GM23248 (cell line): ENCODE results near the gene ABCG1. TPM values are rescaled to one million over a fixed set of nuclear protein-coding genes. Genes with fewer than 3 reads are reported as not detected.

Source experiments
- DNase-seq: peaks from one replicate; pipeline ENCODE4 v3.0.0-alpha.2; 2015
- H2AFZ ChIP-seq: fragments of 200-600 bp; sonication (generic); 2 replicates; pipeline ENCODE4 v1.6.1; 2016; ENCODE audit warnings: antibody characterized with exemption
- H3F3A ChIP-seq: fragments of 200-600 bp; sonication (generic); 2 replicates; pipeline ENCODE4 v1.6.1; 2016; ENCODE audit warnings: mild to moderate bottlenecking, antibody characterized with exemption, mixed run types; ENCODE audit not compliant: insufficient read depth
- H3K27ac ChIP-seq: fragments of 200-600 bp; sonication (generic); 2 replicates; pipeline ENCODE4 v1.5.1; 2016; ENCODE audit warnings: mild to moderate bottlenecking
- H3K27me3 ChIP-seq: fragments of 200-600 bp; sonication (generic); replicated peaks from 2 replicates; pipeline ENCODE4 v1.6.1; 2016; ENCODE audit warnings: mild to moderate bottlenecking; ENCODE audit not compliant: insufficient read depth
- H3K36me3 ChIP-seq: fragments of 200-600 bp; sonication (generic); 2 replicates; pipeline ENCODE4 v1.6.1; 2016; ENCODE audit warnings: low read depth, mild to moderate bottlenecking
- H3K4me1 ChIP-seq: fragments of 200-600 bp; sonication (generic); 2 replicates; pipeline ENCODE4 v1.6.1; 2016; ENCODE audit warnings: mild to moderate bottlenecking; ENCODE audit not compliant: insufficient read depth
- H3K4me2 ChIP-seq: fragments of 200-600 bp; sonication (generic); one replicate; pipeline ENCODE4 v1.6.1; 2016; ENCODE audit warnings: mild to moderate bottlenecking; ENCODE audit not compliant: unreplicated experiment
- H3K4me3 ChIP-seq: fragments of 200-600 bp; sonication (generic); 2 replicates; pipeline ENCODE4 v1.5.1; 2016; ENCODE audit warnings: mild to moderate bottlenecking
- H3K79me2 ChIP-seq: fragments of 200-600 bp; sonication (generic); 2 replicates; pipeline ENCODE4 v1.6.1; 2016; ENCODE audit warnings: mild to moderate bottlenecking; ENCODE audit not compliant: insufficient read depth
- H3K9ac ChIP-seq: fragments of 200-600 bp; sonication (generic); 2 replicates; pipeline ENCODE4 v1.6.1; 2016; ENCODE audit warnings: mild to moderate bottlenecking
- H3K9me2 ChIP-seq: fragments of 200-600 bp; sonication (generic); 2 replicates; pipeline ENCODE4 v1.6.1; 2016; ENCODE audit warnings: mixed run types, mild to moderate bottlenecking, moderate library complexity; ENCODE audit not compliant: insufficient read depth
- H3K9me3 ChIP-seq: fragments of 200-600 bp; sonication (generic); one replicate; pipeline ENCODE4 v1.6.1; 2017; ENCODE audit warnings: low read depth
- H4K20me1 ChIP-seq: fragments of 200-600 bp; sonication (generic); 2 replicates; pipeline ENCODE4 v1.6.0; 2016; ENCODE audit not compliant: insufficient read depth
- EZH2 ChIP-seq: fragments of 200-600 bp; sonication (generic); IDR thresholded peaks from 2 replicates; pipeline ENCODE4 v1.6.1; 2018; ENCODE audit warnings: antibody characterized with exemption, mild to moderate bottlenecking; ENCODE audit not compliant: insufficient read depth, poor library complexity, severe bottlenecking
- EZH2phosphoT487 ChIP-seq: fragments of 200-600 bp; sonication (generic); IDR thresholded peaks from 2 replicates; pipeline ENCODE4 v1.6.1; 2018; ENCODE audit warnings: antibody characterized with exemption, moderate library complexity, mild to moderate bottlenecking, low read depth; ENCODE audit not compliant: insufficient read depth
- WGBS, 2 experiments: methylation state at CpG; one replicate each; pipeline ENCODE4 v1.1.6; 2015 to 2017; ENCODE audit warnings: low lambda C conversion rate in 2 of 2, low coverage in 1 of 2; ENCODE audit errors: missing lambda C conversion rate in 2 of 2; 5-methylcytosine and 5-hydroxymethylcytosine counted together
- in situ Hi-C: fragments of 300-500 bp; cut with MboI; formaldehyde crosslinking; loops from 2 replicates; pipeline ENCODE4 v1.15.0; 2020
- polyA plus RNA-seq: library from polyadenylated mRNA; unstranded; fragments of >200 nt; fragmentation: Nextera tagmentation; extraction: Ambion mirVana; gene quantifications from 2 replicates; pipeline ENCODE4 v1.2.1, GENCODE V29; 2016
- total RNA-seq: library from RNA; depleted of rRNA; stranded (reverse); fragments of >200 nt; shearing (Covaris generic); gene quantifications from 2 replicates; pipeline ENCODE4 v1.2.3, GENCODE V29; 2014

Gene ABCG1
- total and polyA plus RNA-seq, 2 experiments from 2014 or later = 0.08 TPM; not detected in 1

DNA sequence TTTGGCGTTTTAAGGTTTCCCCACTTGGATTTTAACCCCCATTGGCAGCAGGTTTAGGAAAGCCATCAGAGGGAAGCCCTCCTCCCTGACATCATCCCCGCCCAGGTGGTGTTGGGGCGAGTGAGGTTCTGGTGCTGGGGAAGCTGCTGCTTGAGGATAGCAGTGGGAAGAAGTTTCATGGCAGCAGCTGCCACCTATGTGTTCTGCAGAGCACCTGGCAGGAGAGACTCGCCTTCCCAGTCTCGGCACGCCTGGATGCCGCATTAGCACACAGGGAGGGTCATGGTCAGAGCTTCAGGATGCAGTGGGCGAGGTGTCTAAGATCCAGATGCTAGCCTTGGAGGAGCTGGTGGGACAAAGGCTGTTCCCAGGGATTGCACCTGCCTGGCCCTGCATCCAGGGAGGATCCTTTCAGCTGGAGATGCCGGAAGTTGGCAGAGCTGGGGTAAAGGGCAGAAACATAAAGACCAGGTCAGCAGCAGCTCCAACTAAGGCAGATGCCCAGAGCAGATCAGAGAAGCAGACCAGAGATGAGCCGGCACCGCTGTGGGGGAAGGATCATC is 33.9 kb downstream of the ABCG1 start:
- Histone ChIP-seq H4K20me1 (no peaks in the 10 kb centered on the region), H3F3A (no peaks in the 10 kb centered on the region), H3K4me3 (no peak overlapping the region), H3K9me3 (no peaks in the 10 kb centered on the region), H3K36me3 (no peaks in the 10 kb centered on the region), H3K9me2 (no peaks in the 10 kb centered on the region), H3K4me2 (no peak overlapping the region), H3K9ac (no peak overlapping the region), H2AFZ (no peak overlapping the region), H3K4me1 (no peaks in the 10 kb centered on the region), H3K27me3 (peaks cover 7% of the 10 kb centered on the region), H3K27ac (no peak overlapping the region), H3K79me2 (no peaks in the 10 kb centered on the region)
- 45 to 54% methylated on average over 11 of the region's 11 CpGs for WGBS, 2 experiments
- TF ChIP-seq EZH2phosphoT487 = no peak
- TF ChIP-seq EZH2 = no peak
- no peak for DNase-seq
- in situ Hi-C loops = no loop called here

DNA sequence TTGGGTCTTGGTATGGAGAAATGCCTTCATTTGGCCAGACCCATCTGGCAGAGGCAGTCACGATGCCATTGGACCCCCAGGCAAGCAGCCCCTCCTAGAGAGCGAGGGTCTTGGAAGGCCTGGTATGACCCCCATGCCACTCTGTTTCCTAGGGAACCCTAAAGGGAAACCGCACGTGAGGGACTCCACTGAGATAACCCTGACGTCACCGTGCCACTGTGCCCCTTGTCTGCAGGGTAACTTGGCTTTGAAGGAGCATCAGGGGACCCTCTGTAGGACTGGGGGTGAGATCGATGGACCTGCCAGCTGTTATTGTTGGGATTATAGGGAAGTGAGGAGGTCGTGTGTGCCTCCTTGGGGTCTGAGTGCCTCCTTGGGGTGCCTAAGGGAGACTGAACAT is 34.5 kb downstream of the ABCG1 start:
- WGBS, 2 experiments = 51 to 53% methylated on average over 8 of the region's 8 CpGs
- no peak overlapping the region for H3K27ac ChIP-seq
- TF ChIP-seq EZH2phosphoT487 (no peak), EZH2 (no peak)
- H3K9ac ChIP-seq = no peak overlapping the region
- no peaks in the 10 kb centered on the region for H3K9me3 ChIP-seq
- H3K79me2 ChIP-seq = no peaks in the 10 kb centered on the region
- no peak overlapping the region for H3K4me2 ChIP-seq
- H4K20me1 ChIP-seq = no peaks in the 10 kb centered on the region
- in situ Hi-C loops = no loop called here
- H3K9me2 ChIP-seq = no peaks in the 10 kb centered on the region
- no peak for DNase-seq
- H3K36me3 ChIP-seq = no peaks in the 10 kb centered on the region
- H3F3A ChIP-seq = no peaks in the 10 kb centered on the region
- H2AFZ ChIP-seq = no peak overlapping the region
- no peaks in the 10 kb centered on the region for H3K4me1 ChIP-seq
- no peak overlapping the region for H3K4me3 ChIP-seq
- peaks cover 7% of the 10 kb centered on the region for H3K27me3 ChIP-seq

DNA sequence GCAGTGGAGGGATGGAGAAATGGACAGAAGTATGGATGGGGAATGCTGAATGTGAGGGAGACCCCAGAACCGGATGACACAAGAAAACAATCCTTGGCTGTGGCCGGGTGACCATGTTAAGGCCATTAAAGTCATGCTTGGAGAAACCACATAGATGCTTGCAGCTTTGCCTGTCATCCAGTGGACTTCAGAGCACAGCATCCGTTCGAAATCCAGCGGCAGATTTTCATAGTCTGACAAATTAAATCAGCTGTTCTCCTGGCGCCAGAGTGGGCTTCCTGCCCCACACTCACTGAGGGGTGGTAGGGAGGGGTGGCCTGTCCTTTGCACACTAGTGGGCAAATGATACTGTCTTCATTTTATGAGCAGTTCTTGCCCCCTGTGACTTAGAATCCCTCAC is 35.1 kb downstream of the ABCG1 start:
- in situ Hi-C loops = no loop called here
- Histone ChIP-seq H3K9me3 (no peaks in the 10 kb centered on the region), H3K27ac (no peak overlapping the region), H3K4me1 (no peaks in the 10 kb centered on the region), H3K79me2 (no peaks in the 10 kb centered on the region), H3K27me3 (peaks cover 7% of the 10 kb centered on the region), H2AFZ (no peak overlapping the region), H3K9me2 (no peaks in the 10 kb centered on the region), H3F3A (no peaks in the 10 kb centered on the region), H3K36me3 (no peaks in the 10 kb centered on the region), H3K9ac (no peak overlapping the region), H4K20me1 (no peaks in the 10 kb centered on the region), H3K4me2 (no peak overlapping the region), H3K4me3 (no peak overlapping the region)
- WGBS, 2 experiments = 26 to 39% methylated on average over 6 of the region's 6 CpGs
- no peak for DNase-seq
- TF ChIP-seq EZH2 = no peak
- no peak for TF ChIP-seq EZH2phosphoT487

DNA sequence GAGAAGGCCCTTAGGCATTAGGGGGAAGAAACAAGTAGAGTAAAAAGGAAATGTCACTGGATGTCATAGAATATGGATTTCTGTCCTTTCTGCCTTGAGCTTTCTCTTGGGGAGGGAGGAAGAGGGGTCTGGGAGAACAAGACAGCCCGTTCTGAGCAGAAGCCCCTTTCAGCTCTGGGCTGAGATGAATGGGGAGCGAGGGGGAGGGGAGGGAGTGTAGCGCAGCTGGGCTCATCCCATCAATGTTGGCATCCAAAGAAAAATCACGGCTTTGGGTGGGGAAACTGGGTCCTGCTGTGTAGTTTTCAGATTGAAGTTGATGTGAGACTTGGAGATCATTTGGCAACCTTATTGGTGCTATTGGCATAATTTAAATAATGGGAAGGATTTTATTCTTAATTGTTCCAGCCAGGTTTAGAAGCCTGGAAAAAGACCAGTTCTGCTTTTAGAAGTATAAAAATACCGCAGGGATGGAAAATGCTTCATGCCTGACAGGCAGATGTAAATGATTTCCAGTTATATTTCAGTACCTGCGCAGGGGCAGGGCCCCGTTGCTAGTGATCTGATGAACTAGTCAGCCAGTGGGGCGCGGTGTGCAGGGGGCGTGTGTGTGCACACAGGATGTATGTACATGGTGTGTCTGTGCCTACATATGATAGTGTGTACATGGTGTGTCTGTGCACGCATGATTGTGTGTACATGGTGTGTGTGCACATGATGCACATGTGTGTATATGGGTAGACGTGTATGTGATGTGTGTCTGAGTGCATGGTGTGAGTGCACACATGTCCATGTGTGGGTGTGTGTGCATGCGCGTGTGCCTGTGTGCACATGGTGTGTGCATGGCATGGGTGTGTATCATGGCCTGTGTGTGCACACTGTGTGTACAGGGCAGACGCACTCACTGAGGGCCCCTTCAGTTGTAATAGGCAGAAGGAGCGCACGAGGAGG is 36.0 kb downstream of the ABCG1 start:
- Histone ChIP-seq H3K27me3 (peaks cover 7% of the 10 kb centered on the region), H2AFZ (no peak overlapping the region), H3K9me2 (no peaks in the 10 kb centered on the region), H3K79me2 (no peaks in the 10 kb centered on the region), H3K27ac (no peak overlapping the region), H3F3A (no peaks in the 10 kb centered on the region), H3K4me3 (no peak overlapping the region), H3K36me3 (no peaks in the 10 kb centered on the region), H3K9me3 (no peaks in the 10 kb centered on the region), H4K20me1 (no peaks in the 10 kb centered on the region), H3K4me1 (no peaks in the 10 kb centered on the region), H3K9ac (no peak overlapping the region), H3K4me2 (no peak overlapping the region)
- WGBS, 2 experiments = 57 to 59% methylated on average over 17 of the region's 17 CpGs
- TF ChIP-seq EZH2phosphoT487 (no peak), EZH2 (no peak)
- in situ Hi-C loops = no loop called here
- DNase-seq = no peak
